Stimulated activated CD8-positive, alpha-beta memory T cell treated with anti-CD3 and anti-CD28 coated beads, Interleukin-2, amount 100 ng/mL, for 1 hour (primary cell): ENCODE measurements around the gene DNPH1.

ENCODE experiments used
- DNase-seq, 2 donors: peaks; one replicate each; pipeline ENCODE4 v3.0.0-alpha.2; 2020; ENCODE audit warnings: low read depth in 2 of 2

Gene DNPH1

GRCh38 chr6:43246301-43247113 lies 17.2 kb upstream of the DNPH1 start:
- no peak for DNase-seq

- no peak for DNase-seq
Measured at GRCh38 chr6:43243664-43244321, 14.5 kb upstream of the DNPH1 start.

- DNase-seq: no peak
Measured at GRCh38 chr6:43242908-43243663, 13.8 kb upstream of the DNPH1 start, which contains the start of gene TTBK1. Gene TTBK1 (plus strand): TSS chr6:43243481. CDS start chr6:43246661, 3,180 bp downstream.

GRCh38 chr6:43241446-43241845 lies 12.2 kb upstream of the DNPH1 start:
- DNase-seq: no peak

GRCh38 chr6:43240950-43241349 lies 11.7 kb upstream of the DNPH1 start:
- DNase-seq: no peak

- DNase-seq: no peak
Measured at GRCh38 chr6:43239054-43239453, 9.8 kb upstream of the DNPH1 start.

GRCh38 chr6:43235841-43236240 lies 6.6 kb upstream of the DNPH1 start:
- DNase-seq: no peak

- no peak for DNase-seq
Measured at GRCh38 chr6:43231735-43232450, 2.6 kb upstream of the DNPH1 start.

- no peak for DNase-seq
Measured at GRCh38 chr6:43231053-43231452, 1.8 kb upstream of the DNPH1 start.

GRCh38 chr6:43229803-43230620 lies 731 bp upstream of the DNPH1 start:
- DNase-seq: no peak

- no peak for DNase-seq
Measured at GRCh38 chr6:43226192-43226851, 3.0 kb downstream of the DNPH1 start.

- no peak for DNase-seq
Measured at GRCh38 chr6:43223175-43223574, 6.1 kb downstream of the DNPH1 start.

GRCh38 chr6:43222418-43223059 lies 6.7 kb downstream of the DNPH1 start:
- DNase-seq: no peak

- no peak for DNase-seq
Measured at GRCh38 chr6:43221046-43221972, 8.0 kb downstream of the DNPH1 start.

- DNase-seq: no peak
Measured at GRCh38 chr6:43220439-43220951, 8.8 kb downstream of the DNPH1 start.

- DNase-seq: no peak
Measured at GRCh38 chr6:43219814-43220213, 9.5 kb downstream of the DNPH1 start.

- DNase-seq: no peak
Measured at GRCh38 chr6:43219119-43219518, 10.2 kb downstream of the DNPH1 start.

GRCh38 chr6:43217351-43217750 lies 11.9 kb downstream of the DNPH1 start:
- DNase-seq: no peak

- no peak for DNase-seq
Measured at GRCh38 chr6:43216200-43216599, 13.1 kb downstream of the DNPH1 start.
